A673 (cell line): ENCODE data around the gene SLC25A19. TPM values are rescaled to one million over a fixed set of nuclear protein-coding genes. Genes with fewer than 3 reads are reported as not detected.

Source experiments
- BruUV-seq: library from RNA; stranded (reverse); fragments of 400-500 nt; replicated peaks from 2 replicates; lab custom pipeline; 2021; lab: Mats Ljungman, UMichigan
- CTCF ChIA-PET: fragments of 300-600 bp; sonication (Branson Sonifier 250); formaldehyde crosslinking; loops from one replicate; lab custom pipeline; 2022; ENCODE audit warnings: antibody characterized with exemption; lab: Charles Lee
- POLR2A ChIA-PET: fragments of 300-600 bp; sonication (Branson Sonifier 250); formaldehyde crosslinking; loops from one replicate; lab custom pipeline; 2022; ENCODE audit warnings: antibody characterized with exemption; ENCODE audit not compliant: low non-redundant PET; lab: Charles Lee
- DNase-seq: peaks from one replicate; pipeline ENCODE4 v3.0.0-alpha.2; 2015; ENCODE audit warnings: low spot score
- H3K27ac ChIP-seq: fragments of 200-600 bp; sonication (generic); 2 replicates; pipeline ENCODE4 v1.5.1; 2016; ENCODE audit warnings: mixed run types, low read depth, mild to moderate bottlenecking, mixed read lengths, antibody characterized with exemption, low read length; ENCODE audit not compliant: poor library complexity, severe bottlenecking
- H3K27me3 ChIP-seq: fragments of 200-600 bp; sonication (generic); replicated peaks from 2 replicates; pipeline ENCODE4 v1.6.1; 2017; ENCODE audit warnings: mixed run types, low read depth, mild to moderate bottlenecking, mixed read lengths, antibody characterized with exemption, low read length; ENCODE audit not compliant: insufficient read depth, poor library complexity
- H3K36me3 ChIP-seq: fragments of 200-600 bp; sonication (generic); 2 replicates; pipeline ENCODE4 v1.6.1; 2016; ENCODE audit warnings: mixed run types, mild to moderate bottlenecking, mixed read lengths, antibody characterized with exemption, low read length; ENCODE audit not compliant: insufficient read depth, poor library complexity, severe bottlenecking
- H3K4me1 ChIP-seq: fragments of 200-600 bp; sonication (generic); 2 replicates; pipeline ENCODE4 v1.6.1; 2017; ENCODE audit warnings: mixed run types, mild to moderate bottlenecking, mixed read lengths, antibody characterized with exemption, low read length; ENCODE audit not compliant: insufficient read depth, poor library complexity, severe bottlenecking
- H3K4me3 ChIP-seq: fragments of 200-600 bp; sonication (generic); 2 replicates; pipeline ENCODE4 v1.5.1; 2016; ENCODE audit warnings: low read depth, mixed run types, mild to moderate bottlenecking, mixed read lengths, low read length; ENCODE audit not compliant: poor library complexity, severe bottlenecking
- H3K9me3 ChIP-seq: fragments of 200-600 bp; sonication (generic); 2 replicates; pipeline ENCODE4 v1.6.1; 2016; ENCODE audit warnings: mixed run types, low read depth, mild to moderate bottlenecking, mixed read lengths, antibody characterized with exemption, low read length; ENCODE audit not compliant: poor library complexity, severe bottlenecking
- EZH2 ChIP-seq: fragments of 200-600 bp; sonication (generic); IDR thresholded peaks from 2 replicates; pipeline ENCODE4 v1.6.1; 2017; ENCODE audit warnings: borderline replicate concordance, low read depth, mild to moderate bottlenecking, mixed read lengths, antibody characterized with exemption, low read length; ENCODE audit not compliant: poor library complexity, severe bottlenecking
- intact Hi-C: fragments of 100-400 bp; cut with micrococcal nuclease; formaldehyde crosslinking; loops from one replicate; pipeline ENCODE4 v1.10.0; 2022; ENCODE audit not compliant: unreplicated experiment
- total RNA-seq: library from RNA; stranded (reverse); gene quantifications from 2 replicates; pipeline ENCODE4 v1.2.3, GENCODE V29; 2021
- TF ChIP-seq, protein P1 (sequence below): fragments of 300-800, 200-600 bp; sonication (generic); conservative IDR thresholded peaks from 2 replicates; pipeline ENCODE4 v1.5.1; 2017; ENCODE audit warnings: low read depth, mild to moderate bottlenecking, antibody characterized with exemption, low read length, moderate library complexity, mixed read lengths

SLC25A19 gene
- total RNA-seq, 1 experiment from 2014 or later, result 45.0 TPM

DNA sequence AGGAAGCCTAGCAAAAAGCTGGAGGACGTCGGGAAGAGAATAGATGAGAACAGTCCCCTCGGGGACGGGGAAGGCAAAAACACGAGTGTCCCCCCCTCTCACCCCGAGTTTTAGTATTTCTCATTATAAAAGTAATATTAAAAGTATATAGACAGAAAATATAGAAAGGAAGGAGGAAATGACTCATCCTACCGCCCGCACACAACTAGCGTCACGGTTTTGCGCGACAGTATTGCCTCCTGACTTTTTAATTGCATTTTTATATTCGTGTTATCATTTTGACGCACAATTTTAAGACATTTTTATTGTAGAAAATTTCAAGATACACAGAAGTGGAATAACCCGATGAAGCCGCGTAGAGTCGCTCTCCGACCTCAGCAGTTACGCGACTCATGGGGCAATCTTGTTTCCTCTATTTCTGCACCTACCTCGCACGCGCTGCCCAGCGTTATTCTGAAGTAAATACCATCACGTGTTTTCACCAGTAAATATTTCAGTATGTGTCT lies 652 bp upstream of the SLC25A19 start:
- H3K4me3 ChIP-seq, result peak overlapping the region; percentile 87
- ChIA-PET POLR2A (interaction anchor here (0.6 to 1.4 kb wide), 2 partner anchors 19 to 40 kb away, joined by 5 read pairs; partner anchors contain the start of gene MIF4GD), CTCF (interaction anchor here (1.4 kb wide), 1 partner anchor 19 kb away, joined by 16 read pairs; the partner anchor contains the start of gene MIF4GD)
- peaks cover 13% of the 10 kb centered on the region for H3K36me3 ChIP-seq
- peak overlapping the region; percentile 90 for H3K27ac ChIP-seq
- H3K27me3 ChIP-seq, result no peaks in the 10 kb centered on the region
- BruUV-seq, result TSS peak; percentile 85
- H3K4me1 ChIP-seq, result no peaks in the 10 kb centered on the region
- TF ChIP-seq, protein P1, sequence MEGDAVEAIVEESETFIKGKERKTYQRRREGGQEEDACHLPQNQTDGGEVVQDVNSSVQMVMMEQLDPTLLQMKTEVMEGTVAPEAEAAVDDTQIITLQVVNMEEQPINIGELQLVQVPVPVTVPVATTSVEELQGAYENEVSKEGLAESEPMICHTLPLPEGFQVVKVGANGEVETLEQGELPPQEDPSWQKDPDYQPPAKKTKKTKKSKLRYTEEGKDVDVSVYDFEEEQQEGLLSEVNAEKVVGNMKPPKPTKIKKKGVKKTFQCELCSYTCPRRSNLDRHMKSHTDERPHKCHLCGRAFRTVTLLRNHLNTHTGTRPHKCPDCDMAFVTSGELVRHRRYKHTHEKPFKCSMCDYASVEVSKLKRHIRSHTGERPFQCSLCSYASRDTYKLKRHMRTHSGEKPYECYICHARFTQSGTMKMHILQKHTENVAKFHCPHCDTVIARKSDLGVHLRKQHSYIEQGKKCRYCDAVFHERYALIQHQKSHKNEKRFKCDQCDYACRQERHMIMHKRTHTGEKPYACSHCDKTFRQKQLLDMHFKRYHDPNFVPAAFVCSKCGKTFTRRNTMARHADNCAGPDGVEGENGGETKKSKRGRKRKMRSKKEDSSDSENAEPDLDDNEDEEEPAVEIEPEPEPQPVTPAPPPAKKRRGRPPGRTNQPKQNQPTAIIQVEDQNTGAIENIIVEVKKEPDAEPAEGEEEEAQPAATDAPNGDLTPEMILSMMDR, result 0 out of 2 replicates have a peak, but pooled peaks have one; percentile 24
- TF ChIP-seq EZH2, result no peak
- intact Hi-C loops, result no loop called here
- H3K9me3 ChIP-seq, result no peaks in the 10 kb centered on the region
- DNase-seq, result peak; percentile 74

- TF ChIP-seq, protein P1, result no peak
- no peak for TF ChIP-seq EZH2
- Histone ChIP-seq H3K4me3 (peak overlapping the region; percentile 87), H3K4me1 (no peaks in the 10 kb centered on the region), H3K36me3 (peaks cover 13% of the 10 kb centered on the region), H3K27me3 (no peaks in the 10 kb centered on the region), H3K27ac (peak overlapping the region; percentile 90), H3K9me3 (no peaks in the 10 kb centered on the region)
- ChIA-PET CTCF (interaction anchor here (0.7 to 1.4 kb wide), 2 partner anchors 18 to 34 kb away, joined by 15 to 16 read pairs; partner anchors contain the start of gene MIF4GD), POLR2A (interaction anchor here (1.4 kb wide), 1 partner anchor 18 kb away, joined by 5 read pairs; the partner anchor contains the start of gene MIF4GD)
- intact Hi-C loops, result no loop called here
- DNase-seq, result peak; percentile 41
- no TSS peak for BruUV-seq
Observed at GRCh38 chr17:75288770-75289114, 491 bp downstream of the SLC25A19 start.

- H3K4me1 ChIP-seq, result no peaks in the 10 kb centered on the region
- H3K36me3 ChIP-seq, result peaks cover 13% of the 10 kb centered on the region
- ChIA-PET POLR2A (no interaction called here), CTCF (no interaction called here)
- peak overlapping the region; percentile 90 for H3K27ac ChIP-seq
- intact Hi-C loops, result no loop called here
- TF ChIP-seq, protein P1, result no peak
- no peak for TF ChIP-seq EZH2
- H3K4me3 ChIP-seq, result peak overlapping the region; percentile 87
- no TSS peak for BruUV-seq
- no peaks in the 10 kb centered on the region for H3K27me3 ChIP-seq
- no peak for DNase-seq
- no peaks in the 10 kb centered on the region for H3K9me3 ChIP-seq
Observed at GRCh38 chr17:75288359-75288758, 874 bp downstream of the SLC25A19 start.
